Hematopoietic multipotent progenitor cell treated with erythropoietin and hydrocortisone succinate and interleukin-3 and kit ligand, for 15 days (in vitro differentiated cells): ENCODE data around the gene TRAPPC5.

Experiments
- DNase-seq: peaks from one replicate; pipeline ENCODE4 v3.0.0-alpha.2; 2015; ENCODE audit warnings: low spot score

Gene TRAPPC5

GRCh38 chr19:7680606-7681339 lies at the start of gene TRAPPC5:
Gene TRAPPC5, plus strand, starts transcription at chr19:7680833. Its CDS starts 1,421 bp downstream, at chr19:7682254.
- DNase-seq, result peak; percentile 90

- DNase-seq, result no peak
These were observed 49.1 kb upstream of the TRAPPC5 start for GRCh38 chr19:7631577-7631976.

- DNase-seq, result no peak
These were observed 48.1 kb upstream of the TRAPPC5 start for GRCh38 chr19:7632340-7633203.

GRCh38 chr19:7633698-7634097 lies 46.9 kb upstream of the TRAPPC5 start, which contains the start of gene PCP2:
Gene PCP2, minus strand, starts transcription at chr19:7633719. Its CDS starts 262 bp downstream, at chr19:7633457.
- no peak for DNase-seq

- no peak for DNase-seq
These were observed 45.0 kb upstream of the TRAPPC5 start for GRCh38 chr19:7635670-7636069.

GRCh38 chr19:7636317-7636690 lies 44.3 kb upstream of the TRAPPC5 start:
- no peak for DNase-seq

GRCh38 chr19:7636691-7637373 lies 43.8 kb upstream of the TRAPPC5 start, which contains the start of gene STXBP2:
Gene STXBP2, plus strand, starts transcription at chr19:7637110. Its CDS starts 40 bp downstream, at chr19:7637150.
- peak; percentile 84 for DNase-seq

- peak; percentile 62 for DNase-seq
These were observed 43.0 kb upstream of the TRAPPC5 start for GRCh38 chr19:7637374-7638256.

GRCh38 chr19:7638802-7639465 lies 41.7 kb upstream of the TRAPPC5 start:
- DNase-seq, result no peak

GRCh38 chr19:7639863-7640348 lies 40.7 kb upstream of the TRAPPC5 start:
- no peak for DNase-seq

GRCh38 chr19:7640803-7641202 lies 39.8 kb upstream of the TRAPPC5 start:
- no peak for DNase-seq

GRCh38 chr19:7641290-7642276 lies 39.0 kb upstream of the TRAPPC5 start:
- no peak for DNase-seq

- DNase-seq, result no peak
These were observed 38.2 kb upstream of the TRAPPC5 start for GRCh38 chr19:7642295-7643030.

GRCh38 chr19:7643031-7643415 lies 37.6 kb upstream of the TRAPPC5 start:
- DNase-seq, result no peak

GRCh38 chr19:7643629-7644549 lies 36.7 kb upstream of the TRAPPC5 start:
- DNase-seq, result peak; percentile 48

- no peak for DNase-seq
These were observed 36.1 kb upstream of the TRAPPC5 start for GRCh38 chr19:7644550-7644877.

GRCh38 chr19:7645163-7645562 lies 35.5 kb upstream of the TRAPPC5 start:
- no peak for DNase-seq
